ENCODE measurements around the gene KCNQ1.

DNA sequence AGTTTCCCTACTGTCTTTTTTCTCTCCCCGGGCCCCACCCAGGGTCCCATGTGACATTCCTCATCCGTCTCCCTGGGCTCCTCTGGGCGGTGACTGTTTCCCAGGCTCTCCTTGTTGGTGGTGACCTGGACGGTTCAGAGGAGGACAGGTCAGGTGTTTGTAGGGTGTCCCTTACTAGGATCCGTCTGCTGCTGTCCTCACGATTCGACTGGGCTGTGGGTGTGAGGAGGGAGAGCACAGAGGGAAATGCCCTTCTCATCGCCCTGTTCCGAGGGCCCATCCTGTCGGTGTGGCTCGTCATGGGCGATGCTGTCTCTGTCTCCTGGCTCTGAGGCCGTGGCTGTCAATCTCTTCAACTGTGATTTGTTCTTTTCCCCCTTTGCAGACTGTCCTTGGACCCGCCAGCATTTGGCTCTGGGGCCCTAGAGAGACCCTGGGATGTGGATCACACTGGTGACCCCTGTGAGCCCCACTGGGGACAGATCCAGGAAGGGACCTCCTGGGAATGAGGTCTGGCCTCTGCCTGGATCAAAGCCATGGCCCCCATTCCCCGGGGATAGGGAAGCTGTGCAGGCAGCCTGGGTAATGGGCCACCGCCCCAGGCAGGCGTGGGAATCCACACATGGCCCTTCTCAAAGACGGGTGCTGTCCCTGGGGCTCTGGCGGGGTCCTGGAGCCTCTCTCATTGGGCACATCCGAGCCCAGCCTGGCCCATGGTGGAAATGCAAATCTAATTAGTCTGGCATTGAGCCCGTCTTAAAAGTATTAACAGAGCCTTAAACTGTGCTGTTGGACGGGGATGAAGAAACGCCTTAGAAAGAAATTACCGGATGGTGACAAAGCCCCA lies 301.8 kb downstream of the KCNQ1 start:
- TF ChIP-seq POLR2AphosphoS5 (IDR thresholded peaks at IDR 0.05; ENCODE audit: low read depth, low read length), result no peak
- TF ChIP-seq HNRNPH1 (optimal IDR thresholded peaks at IDR 0.05; ENCODE audit: low read depth, low read length), result no peak
- TF ChIP-seq CBX1 (IDR thresholded peaks at IDR 0.05; ENCODE audit: low read depth), result no peak
- no peak for TF ChIP-seq CCAR2 (optimal IDR thresholded peaks at IDR 0.05; ENCODE audit: low read depth, low read length)
- TF ChIP-seq NR3C1 (CRISPR knock-in tag; IDR thresholded peaks at IDR 0.05), result no peak
- TF ChIP-seq MXD4 (CRISPR knock-in tag; IDR thresholded peaks at IDR 0.05), result no peak
- TF ChIP-seq SMAD9 (CRISPR knock-in tag; IDR thresholded peaks at IDR 0.05), result no peak
- TF ChIP-seq ZNF547 (CRISPR knock-in tag; IDR thresholded peaks at IDR 0.05), result no peak
- TF ChIP-seq, protein P1, sequence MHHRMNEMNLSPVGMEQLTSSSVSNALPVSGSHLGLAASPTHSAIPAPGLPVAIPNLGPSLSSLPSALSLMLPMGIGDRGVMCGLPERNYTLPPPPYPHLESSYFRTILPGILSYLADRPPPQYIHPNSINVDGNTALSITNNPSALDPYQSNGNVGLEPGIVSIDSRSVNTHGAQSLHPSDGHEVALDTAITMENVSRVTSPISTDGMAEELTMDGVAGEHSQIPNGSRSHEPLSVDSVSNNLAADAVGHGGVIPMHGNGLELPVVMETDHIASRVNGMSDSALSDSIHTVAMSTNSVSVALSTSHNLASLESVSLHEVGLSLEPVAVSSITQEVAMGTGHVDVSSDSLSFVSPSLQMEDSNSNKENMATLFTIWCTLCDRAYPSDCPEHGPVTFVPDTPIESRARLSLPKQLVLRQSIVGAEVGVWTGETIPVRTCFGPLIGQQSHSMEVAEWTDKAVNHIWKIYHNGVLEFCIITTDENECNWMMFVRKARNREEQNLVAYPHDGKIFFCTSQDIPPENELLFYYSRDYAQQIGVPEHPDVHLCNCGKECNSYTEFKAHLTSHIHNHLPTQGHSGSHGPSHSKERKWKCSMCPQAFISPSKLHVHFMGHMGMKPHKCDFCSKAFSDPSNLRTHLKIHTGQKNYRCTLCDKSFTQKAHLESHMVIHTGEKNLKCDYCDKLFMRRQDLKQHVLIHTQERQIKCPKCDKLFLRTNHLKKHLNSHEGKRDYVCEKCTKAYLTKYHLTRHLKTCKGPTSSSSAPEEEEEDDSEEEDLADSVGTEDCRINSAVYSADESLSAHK (CRISPR knock-in tag; IDR thresholded peaks at IDR 0.05; ENCODE audit: borderline replicate concordance), result no peak

Data from HepG2 (cell line).